Measurements from ENCODE around the gene GOLT1B. TPM values are rescaled to one million over a fixed set of nuclear protein-coding genes. Genes with fewer than 3 reads are reported as not detected.

The GOLT1B gene
- total and polyA plus RNA-seq, 2 of the 13 experiments (the other 11 are each of a cell fraction or from before 2014, with no cell fraction given) = 23.6 to 38.4 TPM

DNA sequence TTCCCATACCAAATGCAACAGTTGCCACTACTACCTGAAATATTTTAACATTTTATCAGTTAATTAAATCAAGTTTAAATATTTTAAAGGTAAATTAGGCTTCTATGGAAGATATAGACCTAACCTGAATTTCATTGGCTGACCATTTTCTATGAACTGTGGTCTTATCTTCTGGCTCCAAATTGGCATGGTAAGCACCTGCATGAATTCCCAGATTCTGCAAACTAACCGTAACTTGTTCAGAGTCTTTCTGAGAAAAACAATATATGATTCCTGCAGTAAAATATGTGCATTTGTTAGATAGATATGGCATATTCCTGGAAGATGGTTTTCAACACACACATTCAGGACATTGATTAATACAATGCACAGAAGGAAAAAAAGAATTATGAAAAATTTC, 26.0 kb upstream of the GOLT1B start:
- no peak overlapping the region for H3K27ac ChIP-seq (ENCODE audit: extremely low read length, insufficient read depth, low read length)
- no peak for ATAC-seq
- no peaks in the 10 kb centered on the region for H3K27me3 ChIP-seq (ENCODE audit: control insufficient read depth in 1 of 2, insufficient read depth in 2 of 2, low read length in 2 of 2)
- FAIRE-seq = no peak
- no peak overlapping the region for H2AFZ ChIP-seq (ENCODE audit: low read length)
- no peak for DNase-seq (ENCODE audit: low spot score)
- ChIA-PET CTCF (ENCODE audit: low intra/inter-chr PET ratio, low total read pairs) (no interaction called here), POLR2A (no interaction called here)
- BruUV-seq (replicated peaks) = no TSS peak
- in situ Hi-C loops (cut with HindIII; ENCODE audit: extremely low pct_ligation_motif_present, low pct_unique_long_range_greater_than_20kb) = no loop called here
- no peak overlapping the region for H3K4me2 ChIP-seq (ENCODE audit: low read depth, low read length)
- 100% methylated on average over 1 of the region's 1 CpG for WGBS (ENCODE audit: low lambda C conversion rate)
- intact Hi-C loops (cut with micrococcal nuclease; ENCODE audit: unreplicated experiment) = no loop called here
- H4K20me1 ChIP-seq (ENCODE audit: insufficient read depth, low read length) = no peaks in the 10 kb centered on the region
- no peak overlapping the region for H3K4me3 ChIP-seq (replicated peaks in 1 of 3; ENCODE audit: insufficient read depth in 1 of 3, low read depth in 2 of 3, low read length in 3 of 3)
- no peaks in the 10 kb centered on the region for H3K9me3 ChIP-seq (ENCODE audit: low read length)
- H3K79me2 ChIP-seq (ENCODE audit: insufficient read depth, low read length) = no peaks in the 10 kb centered on the region
- no peaks in the 10 kb centered on the region for H3K4me1 ChIP-seq (ENCODE audit: insufficient read depth, low read length)
- TF ChIP-seq ZNF12 (CRISPR knock-in tag; IDR thresholded peaks at IDR 0.05) = no peak
- TF ChIP-seq, protein P1, sequence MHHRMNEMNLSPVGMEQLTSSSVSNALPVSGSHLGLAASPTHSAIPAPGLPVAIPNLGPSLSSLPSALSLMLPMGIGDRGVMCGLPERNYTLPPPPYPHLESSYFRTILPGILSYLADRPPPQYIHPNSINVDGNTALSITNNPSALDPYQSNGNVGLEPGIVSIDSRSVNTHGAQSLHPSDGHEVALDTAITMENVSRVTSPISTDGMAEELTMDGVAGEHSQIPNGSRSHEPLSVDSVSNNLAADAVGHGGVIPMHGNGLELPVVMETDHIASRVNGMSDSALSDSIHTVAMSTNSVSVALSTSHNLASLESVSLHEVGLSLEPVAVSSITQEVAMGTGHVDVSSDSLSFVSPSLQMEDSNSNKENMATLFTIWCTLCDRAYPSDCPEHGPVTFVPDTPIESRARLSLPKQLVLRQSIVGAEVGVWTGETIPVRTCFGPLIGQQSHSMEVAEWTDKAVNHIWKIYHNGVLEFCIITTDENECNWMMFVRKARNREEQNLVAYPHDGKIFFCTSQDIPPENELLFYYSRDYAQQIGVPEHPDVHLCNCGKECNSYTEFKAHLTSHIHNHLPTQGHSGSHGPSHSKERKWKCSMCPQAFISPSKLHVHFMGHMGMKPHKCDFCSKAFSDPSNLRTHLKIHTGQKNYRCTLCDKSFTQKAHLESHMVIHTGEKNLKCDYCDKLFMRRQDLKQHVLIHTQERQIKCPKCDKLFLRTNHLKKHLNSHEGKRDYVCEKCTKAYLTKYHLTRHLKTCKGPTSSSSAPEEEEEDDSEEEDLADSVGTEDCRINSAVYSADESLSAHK (CRISPR knock-in tag; IDR thresholded peaks at IDR 0.05; ENCODE audit: borderline replicate concordance) = no peak
- TF ChIP-seq, protein P2, sequence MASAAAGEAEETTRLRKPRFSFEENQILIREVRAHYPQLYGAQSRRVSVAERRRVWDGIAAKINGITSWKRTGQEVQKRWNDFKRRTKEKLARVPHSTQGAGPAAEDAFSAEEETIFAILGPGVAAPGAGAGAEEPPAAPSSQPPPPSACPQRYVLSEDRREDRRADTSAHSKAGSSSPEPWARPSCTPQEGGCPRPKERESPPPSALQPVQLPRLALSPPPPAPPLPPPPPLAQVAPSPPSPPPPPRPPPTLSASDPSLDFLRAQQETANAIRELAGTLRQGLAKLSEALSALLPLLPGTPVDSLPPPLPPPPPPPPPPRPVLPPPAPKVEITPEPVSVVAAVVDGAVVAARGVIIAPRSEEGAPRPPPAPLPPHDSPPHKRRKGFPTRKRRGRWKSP (CRISPR knock-in tag; IDR thresholded peaks at IDR 0.05) = no peak
- H3K9ac ChIP-seq (ENCODE audit: insufficient read depth, low read depth, low read length) = no peak overlapping the region
- peaks cover 4 to 35% of the 10 kb centered on the region in 2 experiments; a peak in 4 of 5 replicates for H3K36me3 ChIP-seq (replicated peaks in 1 of 2; ENCODE audit: control insufficient read depth in 1 of 2, insufficient read depth in 2 of 2, low read length in 2 of 2)

DNA sequence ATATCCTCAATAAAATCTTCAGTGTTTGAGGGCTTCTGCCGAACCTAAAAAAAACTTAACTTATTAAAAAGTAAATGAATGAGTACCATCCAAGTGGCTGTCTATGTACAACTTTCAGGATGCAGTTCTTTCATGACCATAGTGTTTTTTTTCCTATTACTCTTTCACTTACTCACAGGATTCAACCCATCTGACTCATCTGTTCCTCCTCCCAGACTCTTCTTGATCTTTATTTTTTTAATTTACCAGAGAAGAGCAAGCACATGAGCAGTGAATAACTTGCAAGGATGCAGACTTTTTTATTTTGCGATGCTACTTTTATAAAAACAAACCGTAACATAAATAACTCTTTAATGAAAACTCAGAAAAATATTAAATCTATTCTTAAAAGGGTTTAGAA, 24.6 kb upstream of the GOLT1B start:
- no peak overlapping the region for H3K27ac ChIP-seq (ENCODE audit: extremely low read length, insufficient read depth, low read length)
- H4K20me1 ChIP-seq (ENCODE audit: insufficient read depth, low read length) = no peaks in the 10 kb centered on the region
- no TSS peak for BruUV-seq (replicated peaks)
- DNase-seq (ENCODE audit: low spot score) = no peak
- H3K9me3 ChIP-seq (ENCODE audit: low read length) = no peaks in the 10 kb centered on the region
- no peak overlapping the region for H3K9ac ChIP-seq (ENCODE audit: insufficient read depth, low read depth, low read length)
- WGBS (ENCODE audit: low lambda C conversion rate) = 92% methylated on average over 3 of the region's 3 CpGs
- no peak overlapping the region for H3K4me3 ChIP-seq (replicated peaks in 1 of 3; ENCODE audit: insufficient read depth in 1 of 3, low read depth in 2 of 3, low read length in 3 of 3)
- POLR2A ChIA-PET = no interaction called here
- FAIRE-seq = no peak
- no peak overlapping the region for H2AFZ ChIP-seq (ENCODE audit: low read length)
- CTCF ChIA-PET (ENCODE audit: low intra/inter-chr PET ratio, low total read pairs) = no interaction called here
- in situ Hi-C loops (cut with HindIII; ENCODE audit: extremely low pct_ligation_motif_present, low pct_unique_long_range_greater_than_20kb) (no loop called here), intact Hi-C loops (cut with micrococcal nuclease; ENCODE audit: unreplicated experiment) (no loop called here)
- H3K36me3 ChIP-seq (replicated peaks in 1 of 2; ENCODE audit: control insufficient read depth in 1 of 2, insufficient read depth in 2 of 2, low read length in 2 of 2) = peaks cover 4 to 40% of the 10 kb centered on the region in 2 experiments; a peak in 4 of 5 replicates
- H3K4me2 ChIP-seq (ENCODE audit: low read depth, low read length) = no peak overlapping the region
- no peaks in the 10 kb centered on the region for H3K4me1 ChIP-seq (ENCODE audit: insufficient read depth, low read length)
- no peak for ATAC-seq
- no peaks in the 10 kb centered on the region for H3K79me2 ChIP-seq (ENCODE audit: insufficient read depth, low read length)
- H3K27me3 ChIP-seq (ENCODE audit: control insufficient read depth in 1 of 2, insufficient read depth in 2 of 2, low read length in 2 of 2) = no peaks in the 10 kb centered on the region
- no peak for TF ChIP-seq ZNF891 (CRISPR knock-in tag; IDR thresholded peaks at IDR 0.05)
- TF ChIP-seq SOX13 (IDR thresholded peaks at IDR 0.05) = no peak
- TF ChIP-seq SOX13 (CRISPR knock-in tag; conservative IDR thresholded peaks at IDR 0.05 in 1 of 2, IDR thresholded peaks at IDR 0.05 in 1 of 2) = no peak
- no peak for TF ChIP-seq ATF1 (CRISPR knock-in tag; IDR thresholded peaks at IDR 0.05)
- no peak for TF ChIP-seq NPAS2 (CRISPR knock-in tag; IDR thresholded peaks at IDR 0.05; ENCODE audit: borderline replicate concordance)
- no peak for TF ChIP-seq NONO (IDR thresholded peaks at IDR 0.05)
- no peak for TF ChIP-seq NONO (CRISPR knock-in tag; conservative IDR thresholded peaks at IDR 0.05)
- TF ChIP-seq, protein P3, sequence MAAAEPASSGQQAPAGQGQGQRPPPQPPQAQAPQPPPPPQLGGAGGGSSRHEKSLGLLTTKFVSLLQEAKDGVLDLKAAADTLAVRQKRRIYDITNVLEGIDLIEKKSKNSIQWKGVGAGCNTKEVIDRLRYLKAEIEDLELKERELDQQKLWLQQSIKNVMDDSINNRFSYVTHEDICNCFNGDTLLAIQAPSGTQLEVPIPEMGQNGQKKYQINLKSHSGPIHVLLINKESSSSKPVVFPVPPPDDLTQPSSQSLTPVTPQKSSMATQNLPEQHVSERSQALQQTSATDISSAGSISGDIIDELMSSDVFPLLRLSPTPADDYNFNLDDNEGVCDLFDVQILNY (CRISPR knock-in tag; conservative IDR thresholded peaks at IDR 0.05) = no peak
- no peak for TF ChIP-seq CHCHD3 (CRISPR knock-in tag; IDR thresholded peaks at IDR 0.05)
- TF ChIP-seq IRX3 (CRISPR knock-in tag; IDR thresholded peaks at IDR 0.05; ENCODE audit: borderline replicate concordance, low read depth) = no peak
- TF ChIP-seq RBFOX2 (IDR thresholded peaks at IDR 0.05; ENCODE audit: low read depth, low read length) = no peak
- TF ChIP-seq MTF1 (CRISPR knock-in tag; IDR thresholded peaks at IDR 0.05) = no peak
- TF ChIP-seq ZNF703 (CRISPR knock-in tag; IDR thresholded peaks at IDR 0.05; ENCODE audit: borderline replicate concordance) = no peak
- no peak for TF ChIP-seq ZFP62 (CRISPR knock-in tag; IDR thresholded peaks at IDR 0.05)

Measured in HepG2 (cell line).